ENCODE data around the gene ITGB2. TPM values are rescaled to one million over a fixed set of nuclear protein-coding genes. Genes with fewer than 3 reads are reported as not detected.

The ITGB2 gene
- total RNA-seq, 1 experiment from 2014 or later, result 1.5 TPM

DNA sequence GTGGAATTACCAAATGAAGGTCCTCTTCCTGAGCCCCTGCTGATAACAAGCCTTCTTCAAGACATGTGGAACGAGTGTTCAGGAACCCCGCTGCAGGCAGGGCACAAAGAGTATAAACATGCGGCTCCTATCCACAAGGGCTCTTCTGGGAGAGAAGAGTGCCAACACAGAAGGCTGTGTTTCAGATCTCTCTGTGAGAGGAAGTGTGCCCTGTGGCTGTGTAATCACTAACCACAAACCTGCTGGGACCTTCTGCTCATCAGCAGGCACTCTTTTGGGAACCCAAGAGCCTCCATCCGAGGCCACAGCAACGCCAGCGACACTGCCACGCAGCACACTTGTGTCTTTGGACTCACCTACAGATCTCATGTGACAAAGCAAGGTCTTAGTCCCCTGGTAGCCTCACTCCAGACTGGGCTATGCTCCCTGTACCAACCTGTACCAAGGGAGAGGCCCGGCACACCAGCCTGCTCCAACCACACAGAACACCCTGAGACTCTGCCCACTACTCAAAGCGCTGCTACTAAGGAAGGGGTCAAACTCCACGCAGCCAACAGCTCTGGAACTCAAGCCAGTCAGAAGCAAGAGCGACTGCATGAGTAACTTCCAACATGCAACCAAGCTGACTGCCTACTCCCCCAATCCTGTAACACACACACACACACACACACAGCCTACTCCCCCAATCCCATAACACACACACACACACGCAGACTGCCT is 55.0 kb downstream of the ITGB2 start:
- no TSS peak for BruUV-seq (replicated peaks)
- Histone ChIP-seq H3K9me2 (ENCODE audit: insufficient read depth) (no peaks in the 10 kb centered on the region), H3K4me1 (ENCODE audit: control insufficient read depth in 1 of 2, insufficient read depth in 2 of 2, low read length in 2 of 2) (peaks cover 32 to 43% of the 10 kb centered on the region in 2 experiments), H3K27me3 (ENCODE audit: insufficient read depth, low read length) (no peaks in the 10 kb centered on the region), H3K4me2 (ENCODE audit: low read length) (no peak overlapping the region), H3K9me3 (ENCODE audit: control insufficient read depth in 1 of 2, insufficient read depth in 1 of 2, low read depth in 1 of 2, low read length in 2 of 2) (no peaks in the 10 kb centered on the region), H3K79me2 (ENCODE audit: insufficient read depth, low read length) (peaks cover 91% of the 10 kb centered on the region), H3K4me3 (replicated peaks in 1 of 2; ENCODE audit: low read depth in 1 of 2, low read length in 2 of 2) (no peak overlapping the region), H3K36me3 (ENCODE audit: control insufficient read depth in 1 of 2, insufficient read depth in 2 of 2, low read length in 2 of 2) (peaks cover 4 to 10% of the 10 kb centered on the region in 2 experiments; a peak in 3 of 4 replicates), H4K20me1 (ENCODE audit: insufficient read depth) (no peaks in the 10 kb centered on the region), H2AFZ (ENCODE audit: low read depth, low read length, poor library complexity, severe bottlenecking) (no peak overlapping the region), H3K9ac (ENCODE audit: low read length) (no peak overlapping the region), H3K27ac (ENCODE audit: low read depth, low read length) (no peak overlapping the region; the same call in 1 of the 2 replicates)
- intact Hi-C loops (cut with micrococcal nuclease), result loop anchor here (5.0 kb wide), 1 partner anchor 88 kb away; no protein-coding TSS in a partner anchor
- ChIA-PET POLR2A (interaction anchor here (1.3 kb wide), 1 partner anchor 7 kb away, joined by 3 read pairs; no protein-coding TSS in a partner anchor), RAD21 (ENCODE audit: low non-redundant PET in 1 of 2, low total read pairs in 2 of 2, uncharacterized antibody in 2 of 2, unreplicated experiment in 2 of 2) (no interaction called here), CTCF (no interaction called here)
- TF ChIP-seq EZH2phosphoT487 (IDR thresholded peaks at IDR 0.05; ENCODE audit: borderline replicate concordance) (no peak), SP1 (IDR thresholded peaks at IDR 0.05; ENCODE audit: low read depth) (no peak), EGR1 (IDR thresholded peaks at IDR 0.05; ENCODE audit: low read depth) (no peak), POLR2A (IDR thresholded peaks at IDR 0.05; ENCODE audit: borderline replicate concordance, extremely low read depth, insufficient read depth, insufficient read length) (no peak), TCF7L2 (IDR thresholded peaks at IDR 0.05; ENCODE audit: borderline replicate concordance, extremely low read depth, insufficient read depth, insufficient read length) (no peak), YY1 (IDR thresholded peaks at IDR 0.05; ENCODE audit: extremely low read depth, insufficient replicate concordance, low read depth, low read length) (no peak), RAD21 (IDR thresholded peaks at IDR 0.05; ENCODE audit: low read depth) (no peak), FOSL1 (IDR thresholded peaks at IDR 0.05; ENCODE audit: low read depth) (no peak)
- TF ChIP-seq, protein P1, sequence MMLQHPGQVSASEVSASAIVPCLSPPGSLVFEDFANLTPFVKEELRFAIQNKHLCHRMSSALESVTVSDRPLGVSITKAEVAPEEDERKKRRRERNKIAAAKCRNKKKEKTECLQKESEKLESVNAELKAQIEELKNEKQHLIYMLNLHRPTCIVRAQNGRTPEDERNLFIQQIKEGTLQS (IDR thresholded peaks at IDR 0.05), result no peak
- TF ChIP-seq, protein P2, sequence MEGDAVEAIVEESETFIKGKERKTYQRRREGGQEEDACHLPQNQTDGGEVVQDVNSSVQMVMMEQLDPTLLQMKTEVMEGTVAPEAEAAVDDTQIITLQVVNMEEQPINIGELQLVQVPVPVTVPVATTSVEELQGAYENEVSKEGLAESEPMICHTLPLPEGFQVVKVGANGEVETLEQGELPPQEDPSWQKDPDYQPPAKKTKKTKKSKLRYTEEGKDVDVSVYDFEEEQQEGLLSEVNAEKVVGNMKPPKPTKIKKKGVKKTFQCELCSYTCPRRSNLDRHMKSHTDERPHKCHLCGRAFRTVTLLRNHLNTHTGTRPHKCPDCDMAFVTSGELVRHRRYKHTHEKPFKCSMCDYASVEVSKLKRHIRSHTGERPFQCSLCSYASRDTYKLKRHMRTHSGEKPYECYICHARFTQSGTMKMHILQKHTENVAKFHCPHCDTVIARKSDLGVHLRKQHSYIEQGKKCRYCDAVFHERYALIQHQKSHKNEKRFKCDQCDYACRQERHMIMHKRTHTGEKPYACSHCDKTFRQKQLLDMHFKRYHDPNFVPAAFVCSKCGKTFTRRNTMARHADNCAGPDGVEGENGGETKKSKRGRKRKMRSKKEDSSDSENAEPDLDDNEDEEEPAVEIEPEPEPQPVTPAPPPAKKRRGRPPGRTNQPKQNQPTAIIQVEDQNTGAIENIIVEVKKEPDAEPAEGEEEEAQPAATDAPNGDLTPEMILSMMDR (IDR thresholded peaks at IDR 0.05 in 2 of 3, conservative IDR thresholded peaks at IDR 0.05 in 1 of 3; ENCODE audit: borderline replicate concordance in 1 of 3, insufficient read depth in 1 of 3, low read depth in 2 of 3, low read length in 2 of 3), result no peak
- TF ChIP-seq, protein P3, sequence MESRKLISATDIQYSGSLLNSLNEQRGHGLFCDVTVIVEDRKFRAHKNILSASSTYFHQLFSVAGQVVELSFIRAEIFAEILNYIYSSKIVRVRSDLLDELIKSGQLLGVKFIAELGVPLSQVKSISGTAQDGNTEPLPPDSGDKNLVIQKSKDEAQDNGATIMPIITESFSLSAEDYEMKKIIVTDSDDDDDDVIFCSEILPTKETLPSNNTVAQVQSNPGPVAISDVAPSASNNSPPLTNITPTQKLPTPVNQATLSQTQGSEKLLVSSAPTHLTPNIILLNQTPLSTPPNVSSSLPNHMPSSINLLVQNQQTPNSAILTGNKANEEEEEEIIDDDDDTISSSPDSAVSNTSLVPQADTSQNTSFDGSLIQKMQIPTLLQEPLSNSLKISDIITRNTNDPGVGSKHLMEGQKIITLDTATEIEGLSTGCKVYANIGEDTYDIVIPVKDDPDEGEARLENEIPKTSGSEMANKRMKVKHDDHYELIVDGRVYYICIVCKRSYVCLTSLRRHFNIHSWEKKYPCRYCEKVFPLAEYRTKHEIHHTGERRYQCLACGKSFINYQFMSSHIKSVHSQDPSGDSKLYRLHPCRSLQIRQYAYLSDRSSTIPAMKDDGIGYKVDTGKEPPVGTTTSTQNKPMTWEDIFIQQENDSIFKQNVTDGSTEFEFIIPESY (IDR thresholded peaks at IDR 0.05; ENCODE audit: extremely low read depth, insufficient replicate concordance, low read length), result no peak
- TF ChIP-seq, protein P4, sequence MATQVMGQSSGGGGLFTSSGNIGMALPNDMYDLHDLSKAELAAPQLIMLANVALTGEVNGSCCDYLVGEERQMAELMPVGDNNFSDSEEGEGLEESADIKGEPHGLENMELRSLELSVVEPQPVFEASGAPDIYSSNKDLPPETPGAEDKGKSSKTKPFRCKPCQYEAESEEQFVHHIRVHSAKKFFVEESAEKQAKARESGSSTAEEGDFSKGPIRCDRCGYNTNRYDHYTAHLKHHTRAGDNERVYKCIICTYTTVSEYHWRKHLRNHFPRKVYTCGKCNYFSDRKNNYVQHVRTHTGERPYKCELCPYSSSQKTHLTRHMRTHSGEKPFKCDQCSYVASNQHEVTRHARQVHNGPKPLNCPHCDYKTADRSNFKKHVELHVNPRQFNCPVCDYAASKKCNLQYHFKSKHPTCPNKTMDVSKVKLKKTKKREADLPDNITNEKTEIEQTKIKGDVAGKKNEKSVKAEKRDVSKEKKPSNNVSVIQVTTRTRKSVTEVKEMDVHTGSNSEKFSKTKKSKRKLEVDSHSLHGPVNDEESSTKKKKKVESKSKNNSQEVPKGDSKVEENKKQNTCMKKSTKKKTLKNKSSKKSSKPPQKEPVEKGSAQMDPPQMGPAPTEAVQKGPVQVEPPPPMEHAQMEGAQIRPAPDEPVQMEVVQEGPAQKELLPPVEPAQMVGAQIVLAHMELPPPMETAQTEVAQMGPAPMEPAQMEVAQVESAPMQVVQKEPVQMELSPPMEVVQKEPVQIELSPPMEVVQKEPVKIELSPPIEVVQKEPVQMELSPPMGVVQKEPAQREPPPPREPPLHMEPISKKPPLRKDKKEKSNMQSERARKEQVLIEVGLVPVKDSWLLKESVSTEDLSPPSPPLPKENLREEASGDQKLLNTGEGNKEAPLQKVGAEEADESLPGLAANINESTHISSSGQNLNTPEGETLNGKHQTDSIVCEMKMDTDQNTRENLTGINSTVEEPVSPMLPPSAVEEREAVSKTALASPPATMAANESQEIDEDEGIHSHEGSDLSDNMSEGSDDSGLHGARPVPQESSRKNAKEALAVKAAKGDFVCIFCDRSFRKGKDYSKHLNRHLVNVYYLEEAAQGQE (IDR thresholded peaks at IDR 0.05; ENCODE audit: low read depth), result no peak
- no peak for ATAC-seq
- no peak for DNase-seq (ENCODE audit: low read depth, low spot score)
